Measurements from ENCODE around the gene INTS13. TPM values are rescaled to one million over a fixed set of nuclear protein-coding genes. Genes with fewer than 3 reads are reported as not detected.
"Not testable (repeated sequence)": the region's sequence is repeated elsewhere in the genome, so short reads cannot be mapped to it uniquely, and the experiment has no call there.

INTS13 gene
- total and polyA plus RNA-seq, 2 of the 4 experiments (the other 2 are of a cell fraction) = 9.9 to 31.9 TPM

DNA sequence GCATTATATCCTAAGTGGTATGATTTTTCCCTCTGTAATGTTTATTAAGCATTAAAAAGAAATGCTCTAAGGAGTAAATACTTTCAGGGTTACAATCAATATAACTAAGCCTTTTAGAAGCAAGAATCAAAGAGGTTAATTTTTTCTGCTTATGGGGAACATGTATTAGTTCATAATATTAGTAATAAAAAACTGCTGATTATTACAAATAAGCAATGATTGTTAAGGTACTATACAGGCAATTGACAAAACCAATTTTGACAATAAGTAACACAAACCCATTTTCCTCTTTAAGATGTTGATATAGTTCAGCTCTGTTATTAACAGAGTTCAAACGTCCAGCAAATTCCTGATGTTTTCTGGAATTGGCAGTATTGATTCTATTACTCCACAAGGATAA, 31.8 kb downstream of the INTS13 start:
- H3K4me1 ChIP-seq (ENCODE audit: control insufficient read depth, insufficient read depth, low read length) = no peaks in the 10 kb centered on the region
- no peak overlapping the region for H2BK5ac ChIP-seq (ENCODE audit: low read depth, low read length, poor library complexity, severe bottlenecking)
- ChIA-PET CTCF (no interaction called here), POLR2A (ENCODE audit: unreplicated experiment) (no interaction called here)
- H2AFZ ChIP-seq (replicated peaks; ENCODE audit: low read length, poor library complexity) = no peak overlapping the region
- ATAC-seq (ENCODE audit: low read depth) (no peak), DNase-seq (no peak)
- H3K36me3 ChIP-seq (ENCODE audit: control insufficient read depth, insufficient read depth, low read length) = peaks cover 12% of the 10 kb centered on the region
- H3K18ac ChIP-seq (ENCODE audit: low read depth, low read length) = no peak overlapping the region
- TF ChIP-seq MAFK (IDR thresholded peaks at IDR 0.05; ENCODE audit: low read depth, low read length) = peak; percentile 30; the same call in 1 of the 2 replicates
- no peak for TF ChIP-seq RFX5 (IDR thresholded peaks at IDR 0.05; ENCODE audit: low read depth, low read length)
- no peak overlapping the region for H4K8ac ChIP-seq (ENCODE audit: low read depth in 2 of 2, low read length in 2 of 2)
- no peak overlapping the region for H3K23ac ChIP-seq (ENCODE audit: low read depth, low read length)
- no peak overlapping the region for H2BK120ac ChIP-seq (ENCODE audit: low read depth, low read length)
- dilution Hi-C loops (cut with HindIII; ENCODE audit: low sequenced_read_pairs, unreplicated experiment) (no loop called here), intact Hi-C loops (cut with micrococcal nuclease) (no loop called here), in situ Hi-C loops (cut with MboI; ENCODE audit: low sequenced_read_pairs) (no loop called here)
- no peak overlapping the region for H2BK15ac ChIP-seq (ENCODE audit: low read depth, low read length)
- no peak overlapping the region for H3K56ac ChIP-seq (ENCODE audit: extremely low read depth, insufficient read depth, low read length)
- H3K9ac ChIP-seq (ENCODE audit: low read depth, low read length) = no peak overlapping the region
- no peak overlapping the region for H3K4me3 ChIP-seq (ENCODE audit: insufficient read depth, low read depth, low read length)
- H3K27me3 ChIP-seq (ENCODE audit: control insufficient read depth, insufficient read depth, low read length) = no peaks in the 10 kb centered on the region
- no peaks in the 10 kb centered on the region for H4K20me1 ChIP-seq (ENCODE audit: insufficient read depth, low read length)
- H3K4ac ChIP-seq (ENCODE audit: low read depth, low read length) = no peak overlapping the region
- no CpG with 5 or more reads among the region's 1 CpG for WGBS, 2 experiments (ENCODE audit: extremely low coverage in 2 of 2, insufficient read length in 1 of 2)
- H2BK20ac ChIP-seq (ENCODE audit: low read depth, low read length) = no peak overlapping the region
- H2AK9ac ChIP-seq (replicated peaks; ENCODE audit: low read depth, low read length, poor library complexity) = no peak overlapping the region
- no peak overlapping the region for H4K5ac ChIP-seq (ENCODE audit: low read depth, low read length)
- no TSS peak for BruUV-seq (replicated peaks)
- no peaks in the 10 kb centered on the region; the same call in none of the 2 replicates for H3K9me1 ChIP-seq (ENCODE audit: insufficient read depth, low read length)
- peaks cover 0 to 4% of the 10 kb centered on the region in 2 experiments; a peak in 1 of 4 replicates for H3K79me1 ChIP-seq (ENCODE audit: low read depth in 1 of 2, low read length in 2 of 2)
- H3K14ac ChIP-seq (replicated peaks; ENCODE audit: low read depth, low read length) = no peak overlapping the region
- H4K91ac ChIP-seq (ENCODE audit: insufficient read depth, low read depth, low read length) = no peak overlapping the region
- H3K27ac ChIP-seq (ENCODE audit: insufficient read depth, low read length) = no peak overlapping the region
- H3K9me3 ChIP-seq (ENCODE audit: control insufficient read depth, insufficient read depth, low read length) = no peaks in the 10 kb centered on the region
- no peak overlapping the region for H2AK5ac ChIP-seq (ENCODE audit: low read depth, low read length)
- H3K4me2 ChIP-seq (ENCODE audit: low read depth, low read length) = no peak overlapping the region

DNA sequence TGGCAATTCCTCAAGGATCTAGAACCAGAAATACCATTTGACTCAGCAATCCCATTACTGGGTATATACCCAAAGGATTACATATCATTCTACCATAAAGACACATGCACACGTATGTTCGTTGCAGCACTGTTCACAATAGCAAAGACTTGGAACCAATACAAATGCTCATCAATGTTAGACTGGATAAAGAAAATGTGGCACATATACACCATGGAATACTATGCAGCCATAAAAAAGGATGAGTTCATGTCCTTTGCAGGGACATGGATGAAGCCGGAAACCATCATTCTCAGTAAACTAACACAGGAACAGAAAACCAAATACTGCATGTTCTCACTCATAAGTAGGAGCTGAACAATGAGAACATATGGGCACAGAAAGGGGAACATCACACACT, 34.4 kb downstream of the INTS13 start:
- H3K14ac ChIP-seq (replicated peaks; ENCODE audit: low read depth, low read length); intact Hi-C loops (cut with micrococcal nuclease); H2BK20ac ChIP-seq (ENCODE audit: low read depth, low read length); BruUV-seq (replicated peaks); H2BK120ac ChIP-seq (ENCODE audit: low read depth, low read length); H4K8ac ChIP-seq (ENCODE audit: low read depth in 2 of 2, low read length in 2 of 2); H3K9ac ChIP-seq (ENCODE audit: low read depth, low read length); H2AK5ac ChIP-seq (ENCODE audit: low read depth, low read length); H3K79me1 ChIP-seq (ENCODE audit: low read depth in 1 of 2, low read length in 2 of 2); ATAC-seq (ENCODE audit: low read depth); H3K4ac ChIP-seq (ENCODE audit: low read depth, low read length); H2AFZ ChIP-seq (replicated peaks; ENCODE audit: low read length, poor library complexity); dilution Hi-C loops (cut with HindIII; ENCODE audit: low sequenced_read_pairs, unreplicated experiment); H3K4me3 ChIP-seq (ENCODE audit: insufficient read depth, low read depth, low read length); H3K9me1 ChIP-seq (ENCODE audit: insufficient read depth, low read length); H2AK9ac ChIP-seq (replicated peaks; ENCODE audit: low read depth, low read length, poor library complexity); H3K23ac ChIP-seq (ENCODE audit: low read depth, low read length); H3K4me1 ChIP-seq (ENCODE audit: control insufficient read depth, insufficient read depth, low read length); POLR2A ChIA-PET (ENCODE audit: unreplicated experiment); H4K5ac ChIP-seq (ENCODE audit: low read depth, low read length); H3K36me3 ChIP-seq (ENCODE audit: control insufficient read depth, insufficient read depth, low read length); H3K27ac ChIP-seq (ENCODE audit: insufficient read depth, low read length); H3K56ac ChIP-seq (ENCODE audit: extremely low read depth, insufficient read depth, low read length); H3K4me2 ChIP-seq (ENCODE audit: low read depth, low read length); H4K20me1 ChIP-seq (ENCODE audit: insufficient read depth, low read length); H2BK5ac ChIP-seq (ENCODE audit: low read depth, low read length, poor library complexity, severe bottlenecking); in situ Hi-C loops (cut with MboI; ENCODE audit: low sequenced_read_pairs); H4K91ac ChIP-seq (ENCODE audit: insufficient read depth, low read depth, low read length); H3K9me3 ChIP-seq (ENCODE audit: control insufficient read depth, insufficient read depth, low read length); H3K27me3 ChIP-seq (ENCODE audit: control insufficient read depth, insufficient read depth, low read length); H3K18ac ChIP-seq (ENCODE audit: low read depth, low read length); DNase-seq; H2BK15ac ChIP-seq (ENCODE audit: low read depth, low read length): not testable (repeated sequence)
- CTCF ChIA-PET = interaction anchor here (1.4 kb wide), 1 partner anchor 18 kb away, joined by 4 read pairs; no protein-coding TSS in a partner anchor
- no CpG with 5 or more reads among the region's 3 CpGs for WGBS, 2 experiments (ENCODE audit: extremely low coverage in 2 of 2, insufficient read length in 1 of 2)

Data from IMR-90 (cell line).